HG02571 (cell line): ENCODE data around the gene KRT12.

ENCODE experiments used
- ATAC-seq: cut with Tn5 transposase; IDR thresholded peaks from one replicate; pipeline ENCODE4 v1.9.1; 2021; ENCODE audit warnings: mild to moderate bottlenecking, moderate library complexity; ENCODE audit not compliant: unreplicated experiment

The KRT12 gene

GRCh38 chr17:40866838-40867237 is at the start of gene KRT12:
Gene KRT12 (minus strand): TSS chr17:40867223. CDS start chr17:40867186, 37 bp downstream.
- no peak for ATAC-seq

GRCh38 chr17:40916366-40916765 is 49.3 kb upstream of the KRT12 start:
- no peak for ATAC-seq

GRCh38 chr17:40915721-40916256 is 48.8 kb upstream of the KRT12 start:
- ATAC-seq: no peak

GRCh38 chr17:40915199-40915661 is 48.2 kb upstream of the KRT12 start:
- no peak for ATAC-seq

GRCh38 chr17:40914075-40914855 is 47.2 kb upstream of the KRT12 start:
- no peak for ATAC-seq

- ATAC-seq: no peak
Observed at GRCh38 chr17:40912486-40913210, 45.6 kb upstream of the KRT12 start.

- no peak for ATAC-seq
Observed at GRCh38 chr17:40910441-40910841, 43.4 kb upstream of the KRT12 start.

- no peak for ATAC-seq
Observed at GRCh38 chr17:40909755-40910154, 42.7 kb upstream of the KRT12 start.

- no peak for ATAC-seq
Observed at GRCh38 chr17:40909351-40909750, 42.3 kb upstream of the KRT12 start.

GRCh38 chr17:40906613-40907012 is 39.6 kb upstream of the KRT12 start:
- no peak for ATAC-seq

- no peak for ATAC-seq
Observed at GRCh38 chr17:40905370-40905769, 38.3 kb upstream of the KRT12 start.

GRCh38 chr17:40903129-40903847 is 36.3 kb upstream of the KRT12 start:
- no peak for ATAC-seq

- no peak for ATAC-seq
Observed at GRCh38 chr17:40902498-40902897, 35.5 kb upstream of the KRT12 start.

- no peak for ATAC-seq
Observed at GRCh38 chr17:40901981-40902474, 35.0 kb upstream of the KRT12 start.

- no peak for ATAC-seq
Observed at GRCh38 chr17:40900809-40901356, 33.9 kb upstream of the KRT12 start.

- no peak for ATAC-seq
Observed at GRCh38 chr17:40896916-40897455, 30.0 kb upstream of the KRT12 start.

GRCh38 chr17:40895106-40895730 is 28.2 kb upstream of the KRT12 start:
- no peak for ATAC-seq

GRCh38 chr17:40888196-40888720 is 21.2 kb upstream of the KRT12 start:
- ATAC-seq: no peak

- ATAC-seq: no peak
Observed at GRCh38 chr17:40886090-40886489, 19.1 kb upstream of the KRT12 start.
